Neuronal stem cell (in vitro differentiated cells): ENCODE results near the gene MDN1.

ENCODE experiments used
- DNase-seq: peaks from one replicate; pipeline ENCODE4 v3.0.0-alpha.2; 2013; ENCODE audit warnings: low spot score
- H2AFZ ChIP-seq: one replicate; pipeline ENCODE4 v1.6.1; 2013; ENCODE audit warnings: mild to moderate bottlenecking, low read length, inconsistent platforms
- H2AK5ac ChIP-seq: 2 replicates; pipeline ENCODE4 v1.6.1; 2013; ENCODE audit warnings: low read depth, mild to moderate bottlenecking, inconsistent platforms, low read length, moderate library complexity, mixed read lengths
- H2BK120ac ChIP-seq: 2 replicates; pipeline ENCODE4 v1.6.1; 2013; ENCODE audit warnings: low read depth, mild to moderate bottlenecking, inconsistent platforms, low read length, moderate library complexity, mixed read lengths
- H2BK12ac ChIP-seq: one replicate; pipeline ENCODE4 v1.6.1; 2013; ENCODE audit warnings: low read length, inconsistent platforms
- H2BK15ac ChIP-seq: 2 replicates; pipeline ENCODE4 v1.6.1; 2013; ENCODE audit warnings: mild to moderate bottlenecking, low read length, inconsistent platforms, mixed read lengths
- H2BK5ac ChIP-seq: one replicate; pipeline ENCODE4 v1.6.1; 2013; ENCODE audit warnings: inconsistent platforms, mild to moderate bottlenecking, low read length, moderate library complexity
- H3K14ac ChIP-seq: one replicate; pipeline ENCODE4 v1.6.1; 2013; ENCODE audit warnings: low read length, inconsistent platforms
- H3K18ac ChIP-seq: 2 replicates; pipeline ENCODE4 v1.6.1; 2013; ENCODE audit warnings: low read length, inconsistent platforms
- H3K23ac ChIP-seq: 2 replicates; pipeline ENCODE4 v1.6.1; 2013; ENCODE audit warnings: low read depth, mild to moderate bottlenecking, mixed read lengths, low read length, inconsistent platforms; ENCODE audit not compliant: poor library complexity
- H3K27ac ChIP-seq: replicated peaks from 3 replicates; pipeline ENCODE4 v1.5.1; 2013; ENCODE audit warnings: low read length, inconsistent platforms
- H3K27me3 ChIP-seq, 3 experiments: 2 replicates each; pipeline ENCODE4 v1.6.1; 2013; ENCODE audit warnings: low read length in 3 of 3, mild to moderate bottlenecking in 2 of 3, inconsistent platforms in 1 of 3, low read depth in 1 of 3, mixed read lengths in 1 of 3, moderate library complexity in 1 of 3; ENCODE audit not compliant: control insufficient read depth in 3 of 3, insufficient read depth in 3 of 3
- H3K36me3 ChIP-seq, 2 donors: replicated peaks in 1 of 2; 2 replicates each; pipeline ENCODE4 v1.6.1; 2013; ENCODE audit warnings: low read length in 2 of 2; ENCODE audit not compliant: control insufficient read depth in 2 of 2, insufficient read depth in 2 of 2
- H3K4ac ChIP-seq: 2 replicates; pipeline ENCODE4 v1.6.1; 2013; ENCODE audit warnings: inconsistent platforms, mild to moderate bottlenecking, low read length, moderate library complexity
- H3K4me1 ChIP-seq, 2 donors: 1 replicate in 1 of 2; 2 replicates in 1 of 2; pipeline ENCODE4 v1.6.1; 2013; ENCODE audit warnings: low read length in 2 of 2, low read depth in 1 of 2; ENCODE audit not compliant: control insufficient read depth in 2 of 2, insufficient read depth in 1 of 2
- H3K4me2 ChIP-seq: one replicate; pipeline ENCODE4 v1.6.1; 2013; ENCODE audit warnings: mild to moderate bottlenecking, low read length, inconsistent platforms; ENCODE audit not compliant: insufficient read depth, poor library complexity, severe bottlenecking
- H3K4me3 ChIP-seq, 2 donors: 2 replicates each; pipeline ENCODE4 v1.5.1; 2013; ENCODE audit warnings: low read length in 2 of 2, mild to moderate bottlenecking in 2 of 2, inconsistent platforms in 1 of 2, moderate library complexity in 1 of 2
- H3K79me1 ChIP-seq: one replicate; pipeline ENCODE4 v1.6.1; 2013; ENCODE audit warnings: low read depth, mild to moderate bottlenecking, inconsistent platforms, low read length, moderate library complexity
- H3K9ac ChIP-seq: one replicate; pipeline ENCODE4 v1.6.1; 2013; ENCODE audit warnings: mild to moderate bottlenecking, low read depth, low read length, inconsistent platforms; ENCODE audit not compliant: poor library complexity
- H3K9me3 ChIP-seq, 2 donors: replicated peaks in 1 of 2; 2 replicates each; pipeline versions ENCODE3 to v1.6.1; 2013; ENCODE audit warnings: low read length in 2 of 2, mild to moderate bottlenecking in 2 of 2, inconsistent platforms in 1 of 2, low read depth in 1 of 2, mixed read lengths in 1 of 2, moderate library complexity in 1 of 2; ENCODE audit not compliant: control insufficient read depth in 2 of 2, insufficient read depth in 1 of 2
- H4K8ac ChIP-seq: one replicate; pipeline ENCODE4 v1.6.1; 2013; ENCODE audit warnings: low read depth, mild to moderate bottlenecking, inconsistent platforms, low read length, moderate library complexity
- H4K91ac ChIP-seq: one replicate; pipeline ENCODE4 v1.6.1; 2013; ENCODE audit warnings: low read length, low read depth, mild to moderate bottlenecking, inconsistent platforms; ENCODE audit not compliant: poor library complexity
- WGBS, 2 donors: extraction: QIAGEN DNeasy Blood & Tissue Kit; methylation state at CpG; one replicate each; pipeline ENCODE4 v1.1.7; 2013; ENCODE audit warnings: missing lambda C conversion rate in 2 of 2, mixed read lengths in 1 of 2; ENCODE audit not compliant: insufficient read length in 2 of 2, insufficient replicate concordance in 1 of 2; ENCODE audit errors: extremely low coverage in 2 of 2; 5-methylcytosine and 5-hydroxymethylcytosine counted together

Gene MDN1

GRCh38 chr6:89727501-89727900 lies 92.1 kb downstream of the MDN1 start:
- Histone ChIP-seq H3K79me1 (no peaks in the 10 kb centered on the region), H4K91ac (no peak overlapping the region), H3K4me3 (no peak overlapping the region), H3K4me1 (no peaks in the 10 kb centered on the region), H3K14ac (no peak overlapping the region), H3K9me3 (no peaks in the 10 kb centered on the region), H2AK5ac (no peak overlapping the region), H2AFZ (no peak overlapping the region), H2BK12ac (no peak overlapping the region), H3K27me3 (no peaks in the 10 kb centered on the region), H2BK5ac (no peak overlapping the region), H3K9ac (no peak overlapping the region), H4K8ac (no peak overlapping the region), H3K4ac (no peak overlapping the region), H3K4me2 (no peak overlapping the region), H3K27ac (no peak overlapping the region), H3K18ac (no peak overlapping the region), H2BK15ac (no peak overlapping the region), H3K23ac (no peak overlapping the region), H3K36me3 (peaks cover 16 to 93% of the 10 kb centered on the region in 2 donors), H2BK120ac (no peak overlapping the region)
- DNase-seq = no peak
- no CpG with 5 or more reads among the region's 7 CpGs for WGBS, 2 donors

- H3K9ac ChIP-seq = no peak overlapping the region
- H2AFZ ChIP-seq = no peak overlapping the region
- peaks cover 26 to 93% of the 10 kb centered on the region in 2 donors for H3K36me3 ChIP-seq
- no peak overlapping the region for H3K18ac ChIP-seq
- no peak overlapping the region for H3K23ac ChIP-seq
- no peak overlapping the region for H2BK5ac ChIP-seq
- no peak overlapping the region for H3K4me2 ChIP-seq
- no peak overlapping the region for H3K4me3 ChIP-seq
- H2BK120ac ChIP-seq = no peak overlapping the region
- DNase-seq = no peak
- WGBS, 2 donors = no CpG with 5 or more reads among the region's 3 CpGs
- no peaks in the 10 kb centered on the region for H3K4me1 ChIP-seq
- H2BK12ac ChIP-seq = no peak overlapping the region
- H3K9me3 ChIP-seq = no peaks in the 10 kb centered on the region
- no peak overlapping the region for H2AK5ac ChIP-seq
- H3K79me1 ChIP-seq = no peaks in the 10 kb centered on the region
- H2BK15ac ChIP-seq = no peak overlapping the region
- no peak overlapping the region for H4K8ac ChIP-seq
- no peak overlapping the region for H4K91ac ChIP-seq
- H3K27ac ChIP-seq = no peak overlapping the region
- H3K14ac ChIP-seq = no peak overlapping the region
- H3K27me3 ChIP-seq = no peaks in the 10 kb centered on the region
- no peak overlapping the region for H3K4ac ChIP-seq
These were observed 94.6 kb downstream of the MDN1 start for GRCh38 chr6:89724981-89725380.

- Histone ChIP-seq H3K14ac (no peak overlapping the region), H2AK5ac (no peak overlapping the region), H3K9me3 (no peaks in the 10 kb centered on the region), H3K4ac (no peak overlapping the region), H3K79me1 (no peaks in the 10 kb centered on the region), H3K23ac (no peak overlapping the region), H3K9ac (no peak overlapping the region), H2BK12ac (no peak overlapping the region), H3K27ac (no peak overlapping the region), H3K36me3 (peaks cover 27 to 93% of the 10 kb centered on the region in 2 donors), H3K4me1 (no peaks in the 10 kb centered on the region), H2BK120ac (no peak overlapping the region), H4K91ac (no peak overlapping the region), H3K4me3 (no peak overlapping the region), H2BK15ac (no peak overlapping the region), H2AFZ (no peak overlapping the region), H3K27me3 (no peaks in the 10 kb centered on the region), H4K8ac (no peak overlapping the region), H3K4me2 (no peak overlapping the region), H3K18ac (no peak overlapping the region), H2BK5ac (no peak overlapping the region)
- WGBS, 2 donors = no CpG with 5 or more reads among the region's 2 CpGs
- no peak for DNase-seq
These were observed 96.5 kb downstream of the MDN1 start for GRCh38 chr6:89723046-89723445.

- no peaks in the 10 kb centered on the region for H3K9me3 ChIP-seq
- no peak for DNase-seq
- no peak overlapping the region for H2BK120ac ChIP-seq
- H3K79me1 ChIP-seq = no peaks in the 10 kb centered on the region
- no peak overlapping the region for H3K14ac ChIP-seq
- H2BK5ac ChIP-seq = no peak overlapping the region
- no peaks in the 10 kb centered on the region for H3K4me1 ChIP-seq
- no peak overlapping the region for H3K27ac ChIP-seq
- H3K4ac ChIP-seq = no peak overlapping the region
- no peaks in the 10 kb centered on the region for H3K27me3 ChIP-seq
- no peak overlapping the region for H2BK15ac ChIP-seq
- no peak overlapping the region for H3K23ac ChIP-seq
- no peak overlapping the region for H3K18ac ChIP-seq
- no CpG with 5 or more reads among the region's 3 CpGs for WGBS, 2 donors
- H2BK12ac ChIP-seq = no peak overlapping the region
- H3K36me3 ChIP-seq = peaks cover 27 to 98% of the 10 kb centered on the region in 2 donors
- H3K4me3 ChIP-seq = no peak overlapping the region
- H3K9ac ChIP-seq = no peak overlapping the region
- no peak overlapping the region for H3K4me2 ChIP-seq
- H2AK5ac ChIP-seq = no peak overlapping the region
- H2AFZ ChIP-seq = no peak overlapping the region
- H4K91ac ChIP-seq = no peak overlapping the region
- H4K8ac ChIP-seq = no peak overlapping the region
These were observed 103.1 kb downstream of the MDN1 start for GRCh38 chr6:89716532-89716931.
